GM12891 (cell line): ENCODE data around the gene RADIL.

Experiments
- PAX5 ChIP-seq: IDR thresholded peaks from 2 replicates; pipeline ENCODE4 v1.6.1; 2011; ENCODE audit warnings: low read length, moderate library complexity, mild to moderate bottlenecking; ENCODE audit not compliant: insufficient read depth, severe bottlenecking
- POLR2A ChIP-seq: IDR thresholded peaks from 2 replicates; pipeline ENCODE4 v1.6.1; 2011; ENCODE audit warnings: low read depth, low read length, control low read depth
- POLR2AphosphoS5 ChIP-seq: IDR thresholded peaks from 2 replicates; pipeline ENCODE4 v1.6.1; 2011; ENCODE audit warnings: low read depth, low read length, control low read depth
- POU2F2 ChIP-seq: IDR thresholded peaks from 2 replicates; pipeline ENCODE4 v1.6.1; 2011; ENCODE audit warnings: low read depth, mild to moderate bottlenecking, control low read depth, low read length, moderate library complexity
- TAF1 ChIP-seq: IDR thresholded peaks from 2 replicates; pipeline ENCODE4 v1.6.1; 2011; ENCODE audit warnings: low read depth, low read length, control low read depth

DNA sequence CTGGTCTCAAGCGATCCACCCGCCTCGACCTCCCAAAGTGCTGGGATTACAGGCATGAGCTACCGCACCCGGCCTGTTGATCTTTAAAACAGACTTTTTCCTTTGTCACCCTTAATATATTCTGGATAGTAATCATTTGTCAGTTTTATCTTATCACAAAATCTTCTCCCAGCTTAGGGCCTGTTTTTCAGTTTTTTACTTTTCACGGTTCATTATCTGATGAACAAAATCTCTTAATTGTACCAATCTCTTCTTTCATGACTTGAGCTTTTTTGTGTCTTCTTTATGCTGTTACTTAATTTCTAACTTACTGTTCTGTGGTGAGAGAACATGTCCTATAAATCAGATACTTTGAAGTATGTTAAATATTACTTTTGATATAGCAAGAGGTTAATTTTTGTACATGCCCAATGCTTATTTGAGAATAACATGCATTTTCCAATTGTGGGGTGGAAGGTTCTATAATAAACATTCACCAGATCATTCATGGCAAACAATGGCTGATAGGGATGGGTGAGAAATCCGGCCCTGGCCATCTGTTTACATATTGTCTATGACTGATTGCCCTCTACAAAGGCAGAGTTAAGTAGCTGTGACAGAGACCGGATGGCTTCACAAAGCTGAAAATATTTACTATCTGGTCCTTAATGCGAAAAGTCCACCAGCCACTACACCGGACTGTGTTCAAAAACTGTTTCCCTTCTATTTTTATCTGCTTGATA lies 27.0 kb downstream of the RADIL start:
- TF ChIP-seq POLR2A (no peak), POLR2AphosphoS5 (no peak), TAF1 (no peak), POU2F2 (no peak), PAX5 (no peak)
